ENCODE data around the gene FBXO42.
"Not testable (repeated sequence)": the region's sequence is repeated elsewhere in the genome, so short reads cannot be mapped to it uniquely, and the experiment has no call there.

FBXO42 gene

DNA sequence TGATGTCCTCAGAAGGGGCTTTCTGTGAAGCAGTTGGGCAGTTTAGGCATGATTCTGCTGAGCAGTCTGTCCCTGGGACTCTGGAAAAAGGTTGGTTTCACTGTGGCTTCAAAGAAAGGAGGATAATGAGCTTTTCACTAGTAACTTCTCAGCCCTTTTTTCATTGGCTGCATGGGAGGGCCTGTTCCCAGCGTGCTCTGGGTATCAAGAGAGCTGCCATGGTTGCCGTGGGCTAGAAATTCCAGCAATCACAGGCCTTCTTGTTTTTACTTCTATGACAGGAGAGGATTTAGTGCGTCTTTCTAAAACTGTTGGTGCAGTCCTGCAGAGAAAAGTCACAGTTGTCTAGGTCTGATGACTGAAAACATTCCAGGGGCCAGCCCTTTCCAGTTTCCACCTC is 22.0 kb upstream of the FBXO42 start:
- DNase-seq (ENCODE audit: insufficient read length, low spot score) (no peak), FAIRE-seq (no peak)
- TF ChIP-seq POLR2A (IDR thresholded peaks at IDR 0.05; ENCODE audit: low read depth, low read length) (no peak), PAX5 (IDR thresholded peaks at IDR 0.05; ENCODE audit: insufficient read depth, low read length, severe bottlenecking) (no peak)

GRCh38 chr1:16372535-16373285 is 20.4 kb upstream of the FBXO42 start:
- FAIRE-seq: no peak

GRCh38 chr1:16371725-16372124 is 19.4 kb upstream of the FBXO42 start:
- DNase-seq (ENCODE audit: insufficient read length, low spot score) (no peak), FAIRE-seq (no peak)
- TF ChIP-seq TAF1 (IDR thresholded peaks at IDR 0.05; ENCODE audit: low read depth, low read length) (no peak), POLR2A (IDR thresholded peaks at IDR 0.05; ENCODE audit: low read depth, low read length) (no peak), PAX5 (IDR thresholded peaks at IDR 0.05; ENCODE audit: insufficient read depth, low read length, severe bottlenecking) (no peak), POU2F2 (IDR thresholded peaks at IDR 0.05; ENCODE audit: low read depth, low read length) (no peak), SPI1 (IDR thresholded peaks at IDR 0.05; ENCODE audit: low read depth, low read length) (no peak), POLR2AphosphoS5 (IDR thresholded peaks at IDR 0.05; ENCODE audit: low read depth, low read length) (no peak)

More at GRCh38 chr1:16372535-16373285, 20.4 kb upstream of the FBXO42 start:
- DNase-seq (ENCODE audit: insufficient read length, low spot score): no peak
- TF ChIP-seq TAF1 (IDR thresholded peaks at IDR 0.05; ENCODE audit: low read depth, low read length) (no peak), PAX5 (IDR thresholded peaks at IDR 0.05; ENCODE audit: insufficient read depth, low read length, severe bottlenecking) (no peak), SPI1 (IDR thresholded peaks at IDR 0.05; ENCODE audit: low read depth, low read length) (no peak), POLR2A (IDR thresholded peaks at IDR 0.05; ENCODE audit: low read depth, low read length) (no peak), POU2F2 (IDR thresholded peaks at IDR 0.05; ENCODE audit: low read depth, low read length) (no peak), POLR2AphosphoS5 (IDR thresholded peaks at IDR 0.05; ENCODE audit: low read depth, low read length) (no peak)

- TF ChIP-seq TAF1 (IDR thresholded peaks at IDR 0.05; ENCODE audit: low read depth, low read length): no peak
- TF ChIP-seq POLR2AphosphoS5 (IDR thresholded peaks at IDR 0.05; ENCODE audit: low read depth, low read length): no peak
- TF ChIP-seq POLR2A (IDR thresholded peaks at IDR 0.05; ENCODE audit: low read depth, low read length): no peak
- TF ChIP-seq POU2F2 (IDR thresholded peaks at IDR 0.05; ENCODE audit: low read depth, low read length): no peak
- TF ChIP-seq SPI1 (IDR thresholded peaks at IDR 0.05; ENCODE audit: low read depth, low read length): no peak
- TF ChIP-seq PAX5 (IDR thresholded peaks at IDR 0.05; ENCODE audit: insufficient read depth, low read length, severe bottlenecking): no peak
- FAIRE-seq (no peak), DNase-seq (ENCODE audit: insufficient read length, low spot score) (no peak)
Observed at GRCh38 chr1:16369821-16370220, 17.5 kb upstream of the FBXO42 start.

GRCh38 chr1:16367968-16368890 is 15.9 kb upstream of the FBXO42 start:
- FAIRE-seq (no peak), DNase-seq (ENCODE audit: insufficient read length, low spot score) (no peak)
- TF ChIP-seq SPI1 (IDR thresholded peaks at IDR 0.05; ENCODE audit: low read depth, low read length) (no peak), POLR2A (IDR thresholded peaks at IDR 0.05; ENCODE audit: low read depth, low read length) (peak; percentile 15), POU2F2 (IDR thresholded peaks at IDR 0.05; ENCODE audit: low read depth, low read length) (no peak), TAF1 (IDR thresholded peaks at IDR 0.05; ENCODE audit: low read depth, low read length) (no peak), PAX5 (IDR thresholded peaks at IDR 0.05; ENCODE audit: insufficient read depth, low read length, severe bottlenecking) (no peak), POLR2AphosphoS5 (IDR thresholded peaks at IDR 0.05; ENCODE audit: low read depth, low read length) (no peak)

GRCh38 chr1:16367258-16367967 is 15.1 kb upstream of the FBXO42 start:
- peak; percentile 46 for DNase-seq (ENCODE audit: insufficient read length, low spot score)
- FAIRE-seq: peak; percentile 71
- TF ChIP-seq POLR2A (IDR thresholded peaks at IDR 0.05; ENCODE audit: low read depth, low read length): peak; percentile 80
- peak; percentile 56 for TF ChIP-seq TAF1 (IDR thresholded peaks at IDR 0.05; ENCODE audit: low read depth, low read length)
- no peak for TF ChIP-seq POU2F2 (IDR thresholded peaks at IDR 0.05; ENCODE audit: low read depth, low read length)
- no peak for TF ChIP-seq SPI1 (IDR thresholded peaks at IDR 0.05; ENCODE audit: low read depth, low read length)
- peak; percentile 99 for TF ChIP-seq PAX5 (IDR thresholded peaks at IDR 0.05; ENCODE audit: insufficient read depth, low read length, severe bottlenecking)
- peak; percentile 78 for TF ChIP-seq POLR2AphosphoS5 (IDR thresholded peaks at IDR 0.05; ENCODE audit: low read depth, low read length)

GRCh38 chr1:16366722-16367257 is 14.5 kb upstream of the FBXO42 start, which contains the start of gene SZRD1:
Gene SZRD1, plus strand, starts transcription at chr1:16367242. Its CDS starts 16 bp downstream, at chr1:16367258.
- FAIRE-seq: peak; percentile 93

GRCh38 chr1:16365146-16365498 is 12.8 kb upstream of the FBXO42 start:
- DNase-seq (ENCODE audit: insufficient read length, low spot score); FAIRE-seq: not testable (repeated sequence)

More at GRCh38 chr1:16366722-16367257, 14.5 kb upstream of the FBXO42 start, which contains the start of gene SZRD1:
- DNase-seq (ENCODE audit: insufficient read length, low spot score): peak; percentile 75
- TF ChIP-seq POLR2AphosphoS5 (IDR thresholded peaks at IDR 0.05; ENCODE audit: low read depth, low read length) (no peak), POLR2A (IDR thresholded peaks at IDR 0.05; ENCODE audit: low read depth, low read length) (no peak), SPI1 (IDR thresholded peaks at IDR 0.05; ENCODE audit: low read depth, low read length) (peak; percentile 36), POU2F2 (IDR thresholded peaks at IDR 0.05; ENCODE audit: low read depth, low read length) (peak; percentile 40; the same call in 1 of the 2 replicates), TAF1 (IDR thresholded peaks at IDR 0.05; ENCODE audit: low read depth, low read length) (0 out of 2 replicates have a peak, but pooled peaks have one; percentile 58), PAX5 (IDR thresholded peaks at IDR 0.05; ENCODE audit: insufficient read depth, low read length, severe bottlenecking) (no peak)

DNA sequence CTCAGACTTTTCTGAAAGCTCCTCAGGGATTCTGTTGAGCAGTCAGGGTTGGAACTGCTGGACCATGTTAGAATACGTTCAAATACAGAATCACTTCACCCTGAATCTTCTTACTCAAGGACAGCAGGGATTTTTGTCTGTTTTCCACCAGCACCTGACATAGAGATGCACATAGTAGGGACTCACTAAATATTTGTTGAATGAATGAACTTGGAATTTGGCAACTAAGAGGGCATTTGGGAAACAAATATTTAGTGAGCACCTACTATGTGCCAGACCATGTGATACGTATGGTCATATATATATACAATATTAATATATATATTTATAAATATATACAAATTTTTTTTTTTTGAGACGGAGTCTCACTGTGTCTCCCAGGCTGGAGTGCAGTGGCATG is 4.6 kb upstream of the FBXO42 start:
- TF ChIP-seq PAX5 (IDR thresholded peaks at IDR 0.05; ENCODE audit: insufficient read depth, low read length, severe bottlenecking): no peak
- no peak for TF ChIP-seq POLR2AphosphoS5 (IDR thresholded peaks at IDR 0.05; ENCODE audit: low read depth, low read length)
- TF ChIP-seq TAF1 (IDR thresholded peaks at IDR 0.05; ENCODE audit: low read depth, low read length): no peak
- no peak for TF ChIP-seq SPI1 (IDR thresholded peaks at IDR 0.05; ENCODE audit: low read depth, low read length)
- TF ChIP-seq POLR2A (IDR thresholded peaks at IDR 0.05; ENCODE audit: low read depth, low read length): no peak
- no peak for TF ChIP-seq POU2F2 (IDR thresholded peaks at IDR 0.05; ENCODE audit: low read depth, low read length)
- no peak for DNase-seq (ENCODE audit: insufficient read length, low spot score)
- no peak for FAIRE-seq
